Suprapubic skin (tissue), 4 donors: ENCODE results near the gene MLH1.

Source experiments
- CTCF ChIP-seq, 2 donors: fragments of 200-600 bp in 1 of 2; fragments of 450-650 bp in 1 of 2; sonication (generic) in 1 of 2; IDR thresholded peaks; one replicate each; pipeline ENCODE4 v1.5.1; 2016 to 2019; ENCODE audit warnings: antibody characterized with exemption in 2 of 2, mild to moderate bottlenecking in 1 of 2, moderate library complexity in 1 of 2
- EP300 ChIP-seq: sonication (generic); formaldehyde crosslinking; IDR thresholded peaks from one replicate; pipeline ENCODE4 v1.6.1; 2017; ENCODE audit warnings: antibody characterized with exemption
- POLR2A ChIP-seq, 2 donors: fragments of 450-650 bp; IDR thresholded peaks; one replicate each; pipeline ENCODE4 v1.6.1; 2017; ENCODE audit warnings: antibody characterized with exemption in 2 of 2, mild to moderate bottlenecking in 2 of 2, moderate library complexity in 2 of 2
- POLR2AphosphoS5 ChIP-seq, 3 donors: sonication (generic); formaldehyde crosslinking; IDR thresholded peaks; one replicate each; pipeline ENCODE4 v1.6.1; 2017; ENCODE audit warnings: antibody characterized with exemption in 3 of 3

GRCh38 chr3:37098884-37099283, 105.6 kb downstream of the MLH1 start:
- TF ChIP-seq CTCF (IDR thresholded peaks at IDR 0.05) (no peak), POLR2A (IDR thresholded peaks at IDR 0.05) (no peak), POLR2AphosphoS5 (IDR thresholded peaks at IDR 0.05) (no peak), EP300 (no peak)
